Osteoblast (primary cell): ENCODE results near the gene BRAT1. TPM values are rescaled to one million over a fixed set of nuclear protein-coding genes. Genes with fewer than 3 reads are reported as not detected.

Experiments used
- DNase-seq: peaks from one replicate; pipeline ENCODE4 v3.0.0; 2011; ENCODE audit warnings: low spot score, mixed read lengths; ENCODE audit not compliant: insufficient read length; ENCODE audit errors: missing footprints
- H2AFZ ChIP-seq: 2 replicates; pipeline ENCODE4 v1.6.0; 2011; ENCODE audit warnings: mild to moderate bottlenecking, low read length
- H3K27ac ChIP-seq: 2 replicates; pipeline ENCODE4 v1.5.1; 2011; ENCODE audit warnings: mild to moderate bottlenecking, low read depth, low read length, moderate library complexity
- H3K27me3 ChIP-seq: 2 replicates; pipeline ENCODE4 v1.6.0; 2012; ENCODE audit warnings: mild to moderate bottlenecking, control low read depth, inconsistent platforms, low read length, moderate library complexity; ENCODE audit not compliant: insufficient read depth
- H3K36me3 ChIP-seq: 2 replicates; pipeline ENCODE4 v1.5.1; 2011; ENCODE audit warnings: mild to moderate bottlenecking, low read length, control low read depth, moderate library complexity; ENCODE audit not compliant: insufficient read depth
- H3K4me1 ChIP-seq: 2 replicates; pipeline ENCODE4 v1.5.1; 2011; ENCODE audit warnings: mild to moderate bottlenecking, low read length, control low read depth, moderate library complexity; ENCODE audit not compliant: insufficient read depth
- H3K4me2 ChIP-seq: 2 replicates; pipeline ENCODE4 v1.6.0; 2011; ENCODE audit warnings: mild to moderate bottlenecking, low read length; ENCODE audit not compliant: insufficient read depth
- H3K4me3 ChIP-seq: fragments of 200-600 bp; sonication (generic); 3 replicates; pipeline ENCODE4 v1.5.1; 2012; ENCODE audit warnings: mild to moderate bottlenecking, low read length, inconsistent platforms; ENCODE audit not compliant: insufficient read depth
- H3K79me2 ChIP-seq: 2 replicates; pipeline ENCODE4 v1.6.0; 2012; ENCODE audit warnings: mild to moderate bottlenecking, low read length, control low read depth, inconsistent platforms; ENCODE audit not compliant: insufficient read depth
- H3K9me3 ChIP-seq: 2 replicates; pipeline ENCODE4 v1.5.1; 2011; ENCODE audit warnings: low read depth, low read length, control low read depth
- H4K20me1 ChIP-seq: 2 replicates; pipeline ENCODE4 v1.6.0; 2012; ENCODE audit warnings: mild to moderate bottlenecking, low read length, control low read depth; ENCODE audit not compliant: insufficient read depth
- CTCF ChIP-seq: IDR thresholded peaks from 2 replicates; pipeline ENCODE4 v1.5.1; 2011; ENCODE audit warnings: mild to moderate bottlenecking, low read depth, low read length, moderate library complexity; ENCODE audit errors: extremely low read depth
- total RNA-seq: library from RNA; depleted of rRNA; stranded (reverse); fragments of >200 nt; gene quantifications from 2 replicates; pipeline ENCODE4 v1.2.3, GENCODE V29; 2012

BRAT1 gene
- total RNA-seq, 1 donor, result 28.2 TPM

GRCh38 chr7:2504889-2505375 lies 50.4 kb downstream of the BRAT1 start:
- Histone ChIP-seq H4K20me1 (no peaks in the 10 kb centered on the region), H3K9me3 (no peaks in the 10 kb centered on the region), H3K79me2 (no peaks in the 10 kb centered on the region), H3K27me3 (no peaks in the 10 kb centered on the region), H3K4me1 (peaks cover 25% of the 10 kb centered on the region), H3K4me2 (no peak overlapping the region), H2AFZ (no peak overlapping the region), H3K27ac (no peak overlapping the region), H3K36me3 (no peaks in the 10 kb centered on the region), H3K4me3 (no peak overlapping the region)
- TF ChIP-seq CTCF, result no peak
- DNase-seq, result no peak

GRCh38 chr7:2504128-2504888 lies 51.0 kb downstream of the BRAT1 start:
- no peak overlapping the region for H3K27ac ChIP-seq
- H2AFZ ChIP-seq, result no peak overlapping the region
- no peak for DNase-seq

GRCh38 chr7:2503056-2503941 lies 52.0 kb downstream of the BRAT1 start:
- Histone ChIP-seq H3K4me1 (peaks cover 17% of the 10 kb centered on the region), H3K9me3 (no peaks in the 10 kb centered on the region), H3K4me3 (peak overlapping the region; percentile 40), H3K27me3 (no peaks in the 10 kb centered on the region), H2AFZ (no peak overlapping the region), H4K20me1 (no peaks in the 10 kb centered on the region), H3K79me2 (no peaks in the 10 kb centered on the region), H3K4me2 (peak overlapping the region; percentile 62), H3K27ac (no peak overlapping the region), H3K36me3 (no peaks in the 10 kb centered on the region)
- peak; percentile 98 for DNase-seq
- TF ChIP-seq CTCF, result no peak

More at GRCh38 chr7:2504128-2504888, 51.0 kb downstream of the BRAT1 start:
- Histone ChIP-seq H3K4me2 (no peak overlapping the region), H3K79me2 (no peaks in the 10 kb centered on the region), H3K4me3 (no peak overlapping the region), H3K36me3 (no peaks in the 10 kb centered on the region), H3K9me3 (no peaks in the 10 kb centered on the region), H4K20me1 (no peaks in the 10 kb centered on the region), H3K4me1 (peaks cover 25% of the 10 kb centered on the region), H3K27me3 (no peaks in the 10 kb centered on the region)
- TF ChIP-seq CTCF, result no peak

GRCh38 chr7:2502647-2502966 lies 52.7 kb downstream of the BRAT1 start:
- no peaks in the 10 kb centered on the region for H4K20me1 ChIP-seq
- no peaks in the 10 kb centered on the region for H3K27me3 ChIP-seq
- H3K27ac ChIP-seq, result no peak overlapping the region
- H2AFZ ChIP-seq, result no peak overlapping the region
- no peaks in the 10 kb centered on the region for H3K36me3 ChIP-seq
- no peaks in the 10 kb centered on the region for H3K9me3 ChIP-seq
- TF ChIP-seq CTCF, result no peak
- H3K4me2 ChIP-seq, result peak overlapping the region; percentile 62
- no peak for DNase-seq
- peaks cover 11% of the 10 kb centered on the region for H3K4me1 ChIP-seq
- no peak overlapping the region for H3K4me3 ChIP-seq
- no peaks in the 10 kb centered on the region for H3K79me2 ChIP-seq
